K562 (cell line): ENCODE data around the gene CATSPER1. TPM values are rescaled to one million over a fixed set of nuclear protein-coding genes. Genes with fewer than 3 reads are reported as not detected.
A peak's percentile ranks its signal among the peaks of the same experiment; 100 is the strongest.

ENCODE experiments used
- ASH1L ChIP-seq: fragments of 450-650 bp; IDR thresholded peaks from 2 replicates; pipeline ENCODE4 v1.6.1; 2018; ENCODE audit warnings: borderline replicate concordance, mild to moderate bottlenecking, low read depth; ENCODE audit not compliant: partially characterized antibody
- CTBP1 ChIP-seq: fragments of 450-650 bp; IDR thresholded peaks from 2 replicates; pipeline ENCODE4 v1.6.1; 2016; ENCODE audit warnings: borderline replicate concordance
- DIDO1 ChIP-seq: fragments of 450-650 bp; IDR thresholded peaks from 2 replicates; pipeline ENCODE4 v1.6.1; 2016; ENCODE audit warnings: low read depth, missing biosample characterization, missing genetic modification characterization
- FOXA3 ChIP-seq, 2 experiments: fragments of 450-650 bp in 1 of 2; sonication (generic) in 1 of 2; formaldehyde crosslinking; IDR thresholded peaks in 1 of 2; conservative IDR thresholded peaks in 1 of 2; 2 replicates each; pipeline versions ENCODE4 v1.4.0 to v1.8.0; 2020 to 2022; ENCODE audit warnings: mild to moderate bottlenecking in 2 of 2, missing genetic modification reagents in 1 of 2
- ILK ChIP-seq: fragments of 450-650 bp; IDR thresholded peaks from 2 replicates; pipeline ENCODE4 v1.6.1; 2016; ENCODE audit warnings: missing genetic modification characterization, low read depth, mild to moderate bottlenecking, missing compliant biosample characterization, moderate library complexity, borderline replicate concordance
- MCM5 ChIP-seq: fragments of 450-650 bp; IDR thresholded peaks from 2 replicates; pipeline ENCODE4 v1.6.1; 2016; ENCODE audit warnings: low read depth
- NCOA1 ChIP-seq: fragments of 450-650 bp; IDR thresholded peaks from 2 replicates; pipeline ENCODE4 v1.6.1; 2016; ENCODE audit warnings: low read depth
- POLR2A ChIP-seq: fragments of 450-650 bp; conservative IDR thresholded peaks from 2 replicates; pipeline ENCODE4 v1.6.1; 2016
- POLR2H ChIP-seq: IDR thresholded peaks from 2 replicates; pipeline ENCODE4 v1.6.1; 2016; ENCODE audit warnings: missing genetic modification characterization, low read depth, mild to moderate bottlenecking, control low read depth, missing compliant biosample characterization, moderate library complexity
- PTTG1 ChIP-seq: fragments of 450-650 bp; IDR thresholded peaks from 2 replicates; pipeline ENCODE4 v1.6.1; 2016; ENCODE audit warnings: low read depth, mild to moderate bottlenecking, missing genetic modification characterization, missing compliant biosample characterization
- PURB ChIP-seq: sonication (generic); formaldehyde crosslinking; IDR thresholded peaks from 2 replicates; pipeline ENCODE4 v1.9.0; 2021; ENCODE audit warnings: low read depth, mild to moderate bottlenecking, missing genetic modification reagents
- RAD51 ChIP-seq: fragments of 450-650 bp; IDR thresholded peaks from 2 replicates; pipeline ENCODE4 v1.7.1; 2016; ENCODE audit warnings: low read depth, mild to moderate bottlenecking, borderline replicate concordance
- RHOXF2B ChIP-seq: fragments of 250-450 bp; sonication (Bioruptor Pico); conservative IDR thresholded peaks from 2 replicates; pipeline ENCODE4 v1.5.1; 2021
- STAT5B ChIP-seq: fragments of 250-450 bp; sonication (Bioruptor Pico); IDR thresholded peaks from 2 replicates; pipeline ENCODE4 v1.8.0; 2021; ENCODE audit warnings: mild to moderate bottlenecking, inconsistent platforms
- ZNF124 ChIP-seq: sonication (generic); formaldehyde crosslinking; IDR thresholded peaks from 2 replicates; pipeline ENCODE4 v1.8.1; 2022; ENCODE audit warnings: missing genetic modification reagents
- ZNF75A ChIP-seq: fragments of 450-650 bp; formaldehyde crosslinking; IDR thresholded peaks from 2 replicates; pipeline ENCODE4 v1.4.0; 2020; ENCODE audit warnings: mild to moderate bottlenecking
- polyA plus RNA-seq, 8 experiments: library from polyadenylated mRNA; depleted of rRNA in 4 of 8; stranded (reverse) in 5 of 8; unstranded in 3 of 8; fragments of >200 nt; fragmentation: Nextera tagmentation in 2 of 8; fragmentation: Illumina TruSeq in 1 of 8; extraction: Ambion mirVana in 2 of 8; extraction: Trizol in 1 of 8; gene quantifications; 2 replicates each; pipeline versions ENCODE4 v1.2.1 to v1.2.3, GENCODE V29; 2011 to 2014; ENCODE audit warnings: inconsistent platforms in 1 of 8, missing spikeins in 1 of 8
- total RNA-seq, 7 experiments: library from RNA; depleted of rRNA in 6 of 7; stranded (reverse); fragments of >200 nt in 6 of 7; fragmentation: Illumina TruSeq in 2 of 7; extraction: Trizol in 2 of 7; gene quantifications; 2 replicates each; pipeline versions ENCODE4 v1.2.1 to v1.2.3, GENCODE V29; 2011 to 2021; ENCODE audit warnings: low replicate concordance in 1 of 7
- TF ChIP-seq, protein P1 (sequence below): fragments of 450-650 bp; IDR thresholded peaks from 2 replicates; pipeline ENCODE4 v1.7.0; 2016; ENCODE audit warnings: borderline replicate concordance
- TF ChIP-seq, protein P2 (sequence below): IDR thresholded peaks from 3 replicates; pipeline ENCODE4 v1.6.1; 2011; ENCODE audit warnings: borderline replicate concordance, mild to moderate bottlenecking, moderate library complexity; ENCODE audit not compliant: insufficient read length; ENCODE audit errors: extremely low read depth
- TF ChIP-seq, protein P3 (sequence below): fragments of 250-450 bp; sonication (Bioruptor Pico); IDR thresholded peaks from 2 replicates; pipeline ENCODE4 v1.4.0; 2020; ENCODE audit warnings: borderline replicate concordance
- TF ChIP-seq, protein P4 (sequence below): fragments of 250-450 bp; sonication (Bioruptor Pico); IDR thresholded peaks from 2 replicates; pipeline ENCODE4 v1.4.0; 2020; ENCODE audit warnings: mild to moderate bottlenecking

Gene CATSPER1
- total and polyA plus RNA-seq, 9 of the 15 experiments (the other 6 are each of a cell fraction or from before 2014, with no cell fraction given), result 0.21 to 3.3 (median 0.76) TPM

DNA sequence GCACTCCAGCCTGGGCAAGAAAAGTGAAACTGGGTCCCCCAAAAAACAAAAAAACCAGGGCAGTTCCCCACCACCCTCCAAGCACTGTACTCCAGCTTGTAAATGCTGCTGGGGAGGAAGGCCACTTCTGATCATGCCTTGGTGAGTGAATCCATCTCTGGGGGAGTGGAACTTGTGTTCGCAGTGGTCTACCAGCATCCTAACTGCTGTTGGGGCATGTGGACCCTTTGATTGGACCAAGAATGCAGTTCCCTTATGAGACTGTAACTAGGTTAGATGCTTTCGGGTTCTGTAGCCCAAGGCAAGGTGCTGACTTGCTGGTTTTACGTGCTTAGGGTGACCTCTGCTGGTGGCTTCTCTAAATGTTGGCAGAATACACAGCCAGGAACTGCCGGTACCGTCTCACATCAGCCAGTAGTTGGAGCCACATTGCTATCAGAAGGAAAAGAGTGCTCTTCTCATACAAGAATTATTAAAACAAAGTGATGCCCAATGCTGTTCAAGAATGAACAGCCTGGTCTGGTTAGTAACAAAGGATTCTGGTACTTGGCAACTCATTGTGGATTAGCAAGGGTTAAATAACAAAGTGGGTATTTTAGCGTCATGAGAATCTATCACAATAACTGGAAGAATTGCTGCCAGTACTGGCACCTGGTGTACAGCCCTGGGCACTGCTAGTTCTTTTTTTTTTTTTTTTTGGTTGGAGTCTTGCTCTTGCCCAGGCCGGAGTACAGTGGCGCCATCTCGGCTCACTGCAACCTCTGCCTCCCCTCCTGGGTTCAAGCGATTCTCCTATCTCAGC, 37.3 kb downstream of the CATSPER1 start (continued):
- TF ChIP-seq, protein P1, sequence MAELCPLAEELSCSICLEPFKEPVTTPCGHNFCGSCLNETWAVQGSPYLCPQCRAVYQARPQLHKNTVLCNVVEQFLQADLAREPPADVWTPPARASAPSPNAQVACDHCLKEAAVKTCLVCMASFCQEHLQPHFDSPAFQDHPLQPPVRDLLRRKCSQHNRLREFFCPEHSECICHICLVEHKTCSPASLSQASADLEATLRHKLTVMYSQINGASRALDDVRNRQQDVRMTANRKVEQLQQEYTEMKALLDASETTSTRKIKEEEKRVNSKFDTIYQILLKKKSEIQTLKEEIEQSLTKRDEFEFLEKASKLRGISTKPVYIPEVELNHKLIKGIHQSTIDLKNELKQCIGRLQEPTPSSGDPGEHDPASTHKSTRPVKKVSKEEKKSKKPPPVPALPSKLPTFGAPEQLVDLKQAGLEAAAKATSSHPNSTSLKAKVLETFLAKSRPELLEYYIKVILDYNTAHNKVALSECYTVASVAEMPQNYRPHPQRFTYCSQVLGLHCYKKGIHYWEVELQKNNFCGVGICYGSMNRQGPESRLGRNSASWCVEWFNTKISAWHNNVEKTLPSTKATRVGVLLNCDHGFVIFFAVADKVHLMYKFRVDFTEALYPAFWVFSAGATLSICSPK, result no peak
- TF ChIP-seq ILK (tag) (no peak), DIDO1 (tag) (no peak), RAD51 (no peak), NCOA1 (no peak), PURB (no peak), ASH1L (no peak), POLR2H (tag) (no peak), PTTG1 (no peak), FOXA3 (CRISPR knock-in tag; conservative IDR thresholded peaks at IDR 0.05 in 1 of 2, IDR thresholded peaks at IDR 0.05 in 1 of 2) (no peak), RHOXF2B (CRISPR knock-in tag) (no peak), ZNF75A (CRISPR knock-in tag) (no peak), STAT5B (CRISPR knock-in tag) (no peak), POLR2A (no peak), ZNF124 (CRISPR knock-in tag) (no peak), CTBP1 (peak; percentile 73; the same call in 1 of the 2 replicates), MCM5 (no peak)
- TF ChIP-seq, protein P2, sequence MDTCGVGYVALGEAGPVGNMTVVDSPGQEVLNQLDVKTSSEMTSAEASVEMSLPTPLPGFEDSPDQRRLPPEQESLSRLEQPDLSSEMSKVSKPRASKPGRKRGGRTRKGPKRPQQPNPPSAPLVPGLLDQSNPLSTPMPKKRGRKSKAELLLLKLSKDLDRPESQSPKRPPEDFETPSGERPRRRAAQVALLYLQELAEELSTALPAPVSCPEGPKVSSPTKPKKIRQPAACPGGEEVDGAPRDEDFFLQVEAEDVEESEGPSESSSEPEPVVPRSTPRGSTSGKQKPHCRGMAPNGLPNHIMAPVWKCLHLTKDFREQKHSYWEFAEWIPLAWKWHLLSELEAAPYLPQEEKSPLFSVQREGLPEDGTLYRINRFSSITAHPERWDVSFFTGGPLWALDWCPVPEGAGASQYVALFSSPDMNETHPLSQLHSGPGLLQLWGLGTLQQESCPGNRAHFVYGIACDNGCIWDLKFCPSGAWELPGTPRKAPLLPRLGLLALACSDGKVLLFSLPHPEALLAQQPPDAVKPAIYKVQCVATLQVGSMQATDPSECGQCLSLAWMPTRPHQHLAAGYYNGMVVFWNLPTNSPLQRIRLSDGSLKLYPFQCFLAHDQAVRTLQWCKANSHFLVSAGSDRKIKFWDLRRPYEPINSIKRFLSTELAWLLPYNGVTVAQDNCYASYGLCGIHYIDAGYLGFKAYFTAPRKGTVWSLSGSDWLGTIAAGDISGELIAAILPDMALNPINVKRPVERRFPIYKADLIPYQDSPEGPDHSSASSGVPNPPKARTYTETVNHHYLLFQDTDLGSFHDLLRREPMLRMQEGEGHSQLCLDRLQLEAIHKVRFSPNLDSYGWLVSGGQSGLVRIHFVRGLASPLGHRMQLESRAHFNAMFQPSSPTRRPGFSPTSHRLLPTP, result no peak
- TF ChIP-seq, protein P3, sequence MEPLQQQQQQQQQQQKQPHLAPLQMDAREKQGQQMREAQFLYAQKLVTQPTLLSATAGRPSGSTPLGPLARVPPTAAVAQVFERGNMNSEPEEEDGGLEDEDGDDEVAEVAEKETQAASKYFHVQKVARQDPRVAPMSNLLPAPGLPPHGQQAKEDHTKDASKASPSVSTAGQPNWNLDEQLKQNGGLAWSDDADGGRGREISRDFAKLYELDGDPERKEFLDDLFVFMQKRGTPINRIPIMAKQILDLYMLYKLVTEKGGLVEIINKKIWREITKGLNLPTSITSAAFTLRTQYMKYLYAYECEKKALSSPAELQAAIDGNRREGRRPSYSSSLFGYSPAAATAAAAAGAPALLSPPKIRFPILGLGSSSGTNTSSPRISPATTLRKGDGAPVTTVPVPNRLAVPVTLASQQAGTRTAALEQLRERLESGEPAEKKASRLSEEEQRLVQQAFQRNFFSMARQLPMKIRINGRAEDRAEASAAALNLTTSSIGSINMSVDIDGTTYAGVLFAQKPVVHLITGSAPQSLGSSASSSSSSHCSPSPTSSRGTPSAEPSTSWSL (CRISPR knock-in tag), result no peak
- TF ChIP-seq, protein P4, sequence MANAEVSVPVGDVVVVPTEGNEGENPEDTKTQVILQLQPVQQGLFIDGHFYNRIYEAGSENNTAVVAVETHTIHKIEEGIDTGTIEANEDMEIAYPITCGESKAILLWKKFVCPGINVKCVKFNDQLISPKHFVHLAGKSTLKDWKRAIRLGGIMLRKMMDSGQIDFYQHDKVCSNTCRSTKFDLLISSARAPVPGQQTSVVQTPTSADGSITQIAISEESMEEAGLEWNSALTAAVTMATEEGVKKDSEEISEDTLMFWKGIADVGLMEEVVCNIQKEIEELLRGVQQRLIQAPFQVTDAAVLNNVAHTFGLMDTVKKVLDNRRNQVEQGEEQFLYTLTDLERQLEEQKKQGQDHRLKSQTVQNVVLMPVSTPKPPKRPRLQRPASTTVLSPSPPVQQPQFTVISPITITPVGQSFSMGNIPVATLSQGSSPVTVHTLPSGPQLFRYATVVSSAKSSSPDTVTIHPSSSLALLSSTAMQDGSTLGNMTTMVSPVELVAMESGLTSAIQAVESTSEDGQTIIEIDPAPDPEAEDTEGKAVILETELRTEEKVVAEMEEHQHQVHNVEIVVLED (CRISPR knock-in tag), result no peak
